T1000 (cell line): ENCODE results near the gene LNX2.

ENCODE experiments used
- DNase-seq: peaks from one replicate; lab custom pipeline; 2025; ENCODE audit warnings: mixed read lengths; lab: John Stamatoyannopoulos, UW

Gene LNX2

DNA sequence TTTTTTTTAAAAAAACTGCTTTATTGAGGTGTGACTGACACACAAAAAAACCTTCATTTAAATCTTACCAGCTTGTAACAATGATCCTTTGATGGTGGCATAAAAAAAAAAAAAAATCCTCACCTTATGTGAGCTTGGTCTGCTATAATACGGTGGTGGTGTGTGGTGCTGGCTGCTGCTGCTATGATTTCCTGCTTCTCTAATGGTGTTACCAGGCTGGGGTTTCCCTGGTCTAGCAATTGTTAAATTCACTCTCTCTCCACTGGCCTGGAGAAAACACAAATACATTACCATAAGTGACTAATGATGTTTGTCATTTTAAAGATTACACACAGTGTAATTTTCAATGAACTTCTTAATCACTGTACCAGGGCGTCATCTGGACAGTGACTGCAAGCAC, 60.6 kb downstream of the LNX2 start:
- no peak for DNase-seq

DNA sequence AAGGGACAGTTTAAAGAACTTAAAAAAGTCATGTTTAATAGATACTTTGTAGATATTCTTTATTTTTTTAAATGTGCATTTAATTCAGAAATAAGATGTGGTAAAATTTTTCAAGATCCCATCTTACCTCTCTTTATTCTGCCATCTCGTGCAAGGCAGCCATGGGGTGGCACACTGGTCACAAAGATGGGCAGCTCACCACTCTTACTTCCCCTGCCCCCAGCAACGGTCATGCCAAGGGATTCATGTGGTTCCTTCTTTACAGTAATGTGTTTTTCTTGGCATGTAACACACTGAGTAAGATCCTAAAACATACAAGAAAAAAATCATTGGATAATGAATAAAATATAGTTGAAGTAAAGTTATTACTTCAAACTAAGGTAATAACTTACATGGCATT, 64.2 kb downstream of the LNX2 start:
- DNase-seq, result no peak

DNA sequence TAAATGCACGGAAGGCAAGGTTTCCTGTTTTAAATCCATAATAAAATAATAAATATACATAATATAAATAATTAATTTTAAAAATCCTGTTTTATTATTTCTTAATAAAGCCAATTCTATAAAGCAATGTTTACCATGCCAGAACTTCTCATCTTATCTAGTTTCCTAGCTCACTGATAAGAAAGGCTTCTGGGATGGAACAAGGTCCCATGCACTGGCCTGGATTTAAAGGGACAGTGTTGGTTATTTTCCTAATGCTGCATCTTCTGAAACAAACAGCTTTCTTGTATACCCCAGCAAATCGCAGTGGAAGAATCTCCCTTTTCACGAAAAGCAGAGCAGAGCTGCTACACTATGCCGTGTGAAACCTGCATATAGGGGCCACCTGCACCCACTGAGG, 68.8 kb downstream of the LNX2 start:
- no peak for DNase-seq

DNA sequence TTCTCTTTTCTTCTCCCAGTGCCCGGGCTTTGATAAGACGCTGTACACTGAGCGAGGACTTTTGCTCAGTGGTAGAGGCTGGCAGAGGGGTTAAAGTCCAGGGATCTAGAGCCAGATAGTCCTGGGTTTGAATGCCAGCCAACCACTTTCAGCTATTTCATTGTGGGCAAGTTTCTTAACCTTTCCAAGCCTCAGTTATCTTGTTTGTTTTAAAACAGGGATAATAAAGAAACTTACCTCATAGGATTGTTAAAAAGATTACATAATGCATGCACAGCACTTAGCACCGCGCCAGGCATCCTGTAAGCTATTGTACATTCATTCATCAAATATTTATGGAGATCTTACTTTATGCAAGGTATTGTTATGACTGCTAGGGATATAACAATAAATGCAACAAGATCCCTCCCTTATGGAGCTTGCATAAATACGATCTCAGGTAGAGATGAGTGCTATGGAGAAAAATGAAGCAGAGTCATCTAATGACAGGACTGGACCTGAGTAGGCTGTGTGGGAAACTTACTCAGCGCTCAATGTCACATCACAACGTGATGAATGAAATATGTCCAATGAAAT, 70.8 kb downstream of the LNX2 start:
- DNase-seq, result no peak

DNA sequence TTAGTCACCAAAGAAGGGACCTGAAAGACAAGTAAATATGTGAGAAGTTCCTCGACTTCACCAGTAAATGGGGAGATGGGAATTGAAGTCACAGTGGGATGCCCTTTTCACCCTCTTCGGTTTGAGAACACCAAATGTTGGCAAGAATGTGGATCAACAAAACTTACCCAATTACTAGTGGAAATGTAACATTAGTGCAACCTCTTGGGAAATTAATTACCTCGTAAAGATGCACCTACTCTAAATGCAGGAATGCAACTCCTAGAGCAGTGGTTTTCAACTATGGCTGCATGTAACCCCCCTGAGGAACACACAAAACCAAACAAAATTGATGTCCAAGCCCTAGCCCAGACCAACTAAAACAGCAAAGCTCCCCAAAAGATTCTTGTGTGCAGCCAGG, 78.1 kb downstream of the LNX2 start:
- DNase-seq, result no peak

DNA sequence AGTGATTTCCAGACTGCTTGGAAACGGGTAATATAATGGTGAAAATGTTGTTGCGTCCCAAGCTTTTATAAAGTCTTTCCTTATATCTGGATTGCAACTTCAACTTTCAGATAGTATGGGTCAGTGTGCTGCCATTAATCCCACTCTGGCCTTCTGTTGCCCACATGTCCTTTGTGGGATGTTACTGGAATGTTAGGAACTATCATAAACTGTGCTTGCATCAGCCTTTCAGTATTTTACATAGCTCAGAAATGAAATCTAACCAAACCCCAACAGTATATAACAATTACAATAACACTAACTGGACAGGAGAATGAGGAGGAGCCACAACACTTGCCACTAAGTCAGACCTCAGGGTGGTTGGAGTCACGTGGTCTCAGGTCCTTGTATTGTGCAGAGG, 78.9 kb downstream of the LNX2 start:
- no peak for DNase-seq

DNA sequence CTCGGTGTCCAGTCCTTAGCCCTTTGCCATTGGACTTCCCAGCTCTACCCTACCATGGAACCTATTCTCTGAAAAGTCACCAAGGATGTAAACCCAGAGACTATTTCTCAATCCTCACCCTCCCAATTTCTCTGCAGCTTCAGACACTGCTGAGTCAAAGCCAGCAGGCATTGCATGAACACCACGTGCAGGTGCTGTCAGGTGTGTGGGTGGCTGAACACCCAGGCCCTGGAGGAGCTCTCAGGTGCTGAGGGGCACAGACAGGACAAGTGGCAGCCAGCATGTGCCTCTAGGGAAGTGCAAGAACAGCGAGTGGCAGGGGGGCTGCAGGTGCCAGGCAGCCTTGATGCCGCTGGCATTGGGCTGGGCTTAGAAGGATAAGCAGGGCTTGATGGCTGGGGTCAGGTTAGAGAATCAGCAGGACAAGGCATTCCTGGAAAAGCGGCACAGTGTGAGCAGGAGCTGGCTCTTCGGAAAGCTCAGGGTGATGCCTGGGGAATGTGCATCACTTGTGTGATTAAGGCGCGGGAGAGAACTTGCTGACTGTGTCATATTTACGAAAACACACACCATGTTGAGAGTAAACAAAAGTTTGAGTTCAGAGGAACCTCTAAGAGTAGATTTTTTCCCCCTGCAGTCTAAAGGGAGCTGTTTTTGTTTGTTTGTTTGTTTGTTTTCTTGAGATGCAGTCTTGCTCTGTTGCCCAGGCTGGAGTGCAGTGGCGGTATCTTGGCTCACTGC, 83.8 kb downstream of the LNX2 start:
- DNase-seq, result no peak

DNA sequence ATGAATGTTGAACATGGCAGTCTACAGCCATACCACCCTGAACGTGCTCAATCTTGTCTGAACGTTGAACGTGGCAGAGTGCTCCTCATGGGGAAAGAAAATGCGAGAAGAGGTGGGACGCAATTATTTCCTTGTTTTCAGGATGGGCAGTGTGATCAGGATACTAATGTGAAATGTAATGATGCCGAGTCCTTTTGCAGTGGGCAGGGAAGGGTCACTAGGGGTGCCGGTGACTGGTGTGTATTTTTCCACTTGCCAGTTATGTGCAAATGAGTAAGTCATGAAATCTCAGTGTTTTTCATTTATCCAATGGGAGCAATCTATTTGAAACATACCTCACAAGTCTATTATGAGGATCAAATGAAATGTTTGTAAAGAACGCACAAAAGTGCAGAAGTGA, 84.8 kb downstream of the LNX2 start:
- DNase-seq, result no peak

DNA sequence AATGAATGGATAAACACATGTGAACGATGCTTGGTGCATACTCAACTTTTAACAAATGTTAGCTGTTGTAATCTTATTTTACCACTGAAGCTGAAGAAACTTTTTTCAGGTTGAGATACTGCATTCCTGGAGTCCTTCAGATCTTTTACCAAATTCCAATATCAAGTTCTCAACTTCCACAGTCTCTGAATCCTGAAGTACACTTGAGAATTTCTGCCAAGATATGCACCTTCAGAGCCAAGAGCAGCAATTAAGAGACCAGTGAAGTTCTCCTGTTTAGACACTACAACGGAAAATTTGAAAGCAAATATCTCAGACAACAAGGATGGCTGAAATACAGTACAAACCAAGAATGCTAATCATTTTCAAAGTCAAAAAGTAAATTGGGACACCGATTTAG, 85.3 kb downstream of the LNX2 start:
- no peak for DNase-seq

DNA sequence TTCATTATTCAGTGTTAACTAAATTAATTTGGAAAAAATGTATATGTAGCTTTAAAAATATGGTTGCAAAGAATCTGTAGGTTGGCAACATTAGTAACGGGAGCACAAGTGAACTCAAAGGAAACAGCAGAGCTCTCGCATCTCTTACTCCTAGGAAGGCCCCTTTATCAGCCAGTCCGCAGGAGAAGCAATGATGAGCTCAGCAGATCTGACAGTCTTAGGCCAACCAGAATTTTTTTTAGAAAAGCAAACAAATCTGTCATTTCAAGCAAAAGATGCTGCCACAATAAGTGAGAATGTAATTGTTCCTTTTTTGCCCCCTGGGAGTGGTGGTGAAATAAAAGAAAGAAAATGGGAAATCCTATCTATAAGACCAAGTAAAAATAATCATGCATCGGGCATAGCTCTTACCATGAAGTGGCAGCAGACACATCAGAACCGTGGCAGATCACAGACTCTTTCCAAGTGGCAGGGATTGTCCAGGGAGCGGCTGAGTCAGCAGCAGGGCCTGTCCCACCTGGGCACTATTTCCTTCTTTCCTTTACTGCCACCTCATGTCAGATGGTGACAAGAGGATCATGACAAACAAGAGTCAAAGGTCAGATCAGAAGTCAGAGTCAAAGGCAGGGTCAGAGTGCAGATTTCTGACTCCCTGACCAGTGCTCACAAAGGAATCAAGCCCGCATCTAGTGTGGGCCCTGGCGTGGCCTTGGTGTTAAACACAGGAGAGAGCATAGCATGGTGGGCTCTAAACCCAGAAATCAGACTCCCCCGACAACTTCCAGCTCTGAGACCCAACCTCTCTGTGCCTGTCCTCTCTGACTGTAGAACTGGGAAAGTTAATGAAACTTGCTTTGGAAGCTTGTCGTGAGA, 86.0 kb downstream of the LNX2 start:
- no peak for DNase-seq

DNA sequence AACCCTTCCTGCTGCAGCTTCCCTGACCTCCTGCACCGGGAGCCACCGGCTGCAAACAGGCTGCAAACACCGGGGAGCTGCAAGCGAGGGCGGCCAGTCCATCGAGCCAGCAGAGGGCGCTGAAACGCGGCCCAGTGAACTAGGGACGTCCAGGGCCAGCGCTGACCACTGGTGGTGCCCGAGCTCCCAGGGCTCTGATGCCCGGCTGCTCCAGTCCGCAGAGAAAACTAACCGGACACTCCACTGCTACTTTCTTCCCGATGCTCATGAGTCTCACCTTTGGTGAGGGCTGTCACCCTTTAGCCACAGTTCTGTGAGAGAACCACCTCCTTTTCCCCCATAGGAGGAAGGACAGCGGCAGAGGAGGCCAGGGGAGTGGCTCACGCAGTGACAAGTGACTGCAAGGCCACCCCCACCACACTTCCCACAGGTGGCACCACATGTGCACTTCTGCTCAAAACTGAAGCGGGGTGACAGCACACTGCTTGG, 87.1 kb downstream of the LNX2 start:
- no peak for DNase-seq

DNA sequence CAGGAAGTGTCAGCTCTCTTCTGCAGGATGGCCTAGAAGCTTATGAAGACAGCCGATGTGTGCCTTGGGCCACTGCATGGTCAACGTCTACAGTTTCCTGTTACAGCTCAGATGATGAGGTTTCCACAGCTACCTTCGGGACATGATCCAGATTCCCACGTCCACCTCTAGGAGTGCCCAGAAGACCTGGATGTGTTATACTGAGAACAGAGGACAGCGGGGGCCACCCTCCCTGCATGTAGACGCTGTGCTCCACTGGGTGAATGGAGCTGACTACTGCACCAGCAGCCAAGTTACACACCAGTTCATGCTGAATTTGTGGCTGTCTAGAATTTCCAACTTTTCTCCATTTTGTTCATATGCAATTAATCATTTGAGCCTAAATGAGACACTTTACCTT, 91.4 kb downstream of the LNX2 start:
- no peak for DNase-seq

DNA sequence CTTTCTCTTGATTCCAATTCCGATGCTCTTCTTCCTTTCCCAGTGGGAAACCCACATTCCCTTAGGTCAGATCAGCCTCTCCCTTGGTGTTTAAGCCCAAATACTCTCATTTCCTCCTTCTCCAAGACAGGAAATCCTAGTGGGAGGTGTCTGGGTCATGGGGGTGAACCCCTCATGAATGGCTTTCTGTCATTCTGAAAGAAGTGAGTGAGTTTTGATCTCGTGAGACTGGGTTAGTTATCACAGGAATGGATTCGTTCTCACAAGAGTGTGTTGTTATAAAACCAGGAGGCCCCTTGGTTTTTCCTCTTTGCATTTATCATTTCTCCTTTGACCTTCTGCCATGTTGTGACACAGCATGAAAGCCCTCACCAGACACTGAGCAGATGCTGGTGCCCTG, 93.8 kb downstream of the LNX2 start:
- DNase-seq, result no peak

DNA sequence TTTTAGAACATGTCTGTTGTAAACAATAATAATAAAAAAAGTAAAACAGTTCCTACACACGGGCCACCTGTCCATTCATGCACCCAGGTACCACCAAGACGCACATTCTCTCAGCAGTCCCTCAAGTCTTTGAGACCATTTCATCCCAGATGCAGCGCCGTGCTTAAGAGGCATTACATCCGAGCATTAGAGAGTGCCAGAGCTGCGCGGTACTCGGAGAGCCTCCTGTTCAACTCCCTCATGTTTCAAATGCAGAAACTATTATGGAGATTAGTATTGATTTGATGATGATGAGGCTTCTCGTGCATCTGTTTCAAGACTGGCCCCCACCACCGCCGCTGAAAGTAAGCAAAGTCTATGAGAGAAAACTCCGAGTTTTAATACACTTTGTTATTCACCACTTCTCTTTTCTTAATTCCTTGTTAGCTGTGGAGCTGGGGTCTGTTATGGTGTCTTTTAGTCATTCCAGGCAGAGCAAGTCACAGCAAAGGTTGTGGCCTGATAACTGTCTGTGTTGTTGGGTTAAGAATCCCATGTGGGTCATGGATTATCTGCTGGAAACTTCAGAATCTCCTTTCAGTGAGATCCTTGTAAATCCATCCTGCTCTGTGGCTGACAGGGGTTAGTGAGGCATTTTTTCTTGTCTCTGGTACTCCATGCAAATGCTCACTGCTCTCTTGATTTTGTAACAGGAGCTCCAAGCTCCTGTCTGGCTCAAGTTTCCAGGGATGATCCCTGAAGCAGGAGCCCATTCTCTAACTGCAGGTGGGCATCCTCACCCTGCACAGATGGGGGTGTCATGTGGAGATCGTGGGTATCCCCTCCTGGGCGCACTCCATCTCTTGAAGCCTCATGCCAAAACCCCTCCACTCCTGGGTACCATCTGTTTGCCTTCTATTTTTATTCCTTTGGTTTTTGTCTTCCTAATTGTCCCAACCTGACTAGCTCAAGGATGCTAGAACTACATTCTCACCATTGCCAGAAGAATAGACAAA, 95.1 kb downstream of the LNX2 start:
- DNase-seq, result no peak

DNA sequence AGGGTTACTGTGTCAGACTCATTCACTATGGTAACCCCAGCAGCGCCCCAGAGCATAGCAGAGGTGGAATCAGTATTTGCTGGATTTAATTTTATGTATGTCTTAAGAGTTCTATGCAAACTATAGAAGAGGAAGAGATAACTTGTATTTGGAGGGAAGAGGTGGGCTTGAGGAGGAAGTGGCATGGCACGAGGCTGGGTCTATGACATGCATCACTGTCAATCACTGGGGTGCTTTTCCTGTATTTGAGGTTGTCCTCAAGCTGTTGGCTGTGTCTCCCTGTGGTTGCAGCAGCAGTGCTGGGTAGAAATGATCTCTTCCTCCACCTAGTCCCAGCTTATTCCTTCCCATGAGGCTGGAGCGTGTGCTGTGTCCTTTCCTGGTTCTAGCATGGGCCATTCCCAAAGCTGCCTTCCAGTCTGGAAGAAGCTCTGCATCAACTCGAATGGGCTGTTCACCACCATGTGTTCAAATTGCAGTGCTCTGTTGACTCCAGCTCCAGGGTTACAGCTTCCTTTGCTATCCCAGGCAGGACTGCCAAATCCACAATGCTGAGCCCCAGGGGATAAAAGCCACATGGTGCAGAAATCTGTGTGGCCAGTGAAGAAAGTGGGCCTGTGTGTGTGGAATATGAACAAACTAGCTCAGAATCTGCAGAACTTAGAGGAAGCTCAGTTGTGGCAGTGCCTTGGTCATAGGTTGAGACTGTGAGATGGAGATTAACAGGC, 96.8 kb downstream of the LNX2 start:
- DNase-seq, result no peak

DNA sequence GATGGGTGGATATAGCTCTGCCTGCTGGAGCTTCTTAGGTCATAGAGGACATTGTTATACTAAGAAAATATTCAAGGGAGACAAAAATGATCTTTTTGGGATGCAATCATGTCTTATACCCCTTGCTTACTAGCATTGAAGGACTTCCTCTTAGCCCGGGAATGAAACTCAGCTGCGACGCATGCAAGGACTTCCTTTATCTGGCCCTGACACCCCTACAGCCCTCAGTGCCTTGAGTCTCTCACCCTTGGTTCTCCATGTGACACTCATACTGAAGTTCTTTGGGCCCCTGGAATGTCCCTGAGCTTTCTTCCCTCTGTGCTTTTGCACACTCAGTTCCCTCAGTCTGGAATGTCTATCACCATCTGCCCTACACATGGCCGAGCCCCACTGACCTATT, 97.5 kb downstream of the LNX2 start:
- no peak for DNase-seq

DNA sequence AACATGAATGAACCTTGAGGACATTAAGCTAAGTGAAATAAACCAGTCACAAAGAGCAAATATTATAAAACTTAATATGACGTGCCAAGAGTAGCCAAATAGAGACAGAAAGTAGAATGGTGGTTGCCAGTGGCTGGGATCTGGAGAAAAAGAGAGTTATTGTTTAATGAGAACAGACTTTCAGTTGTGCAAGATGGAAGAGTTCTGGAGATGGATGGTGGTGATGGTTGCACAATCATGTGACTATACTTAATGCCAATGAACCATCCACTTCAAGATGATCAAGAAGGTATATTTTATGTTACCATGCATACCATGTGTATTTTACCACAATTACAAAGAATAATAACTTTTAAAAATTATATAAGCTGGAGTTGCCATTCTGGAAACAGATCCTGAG, 104.2 kb downstream of the LNX2 start:
- no peak for DNase-seq

DNA sequence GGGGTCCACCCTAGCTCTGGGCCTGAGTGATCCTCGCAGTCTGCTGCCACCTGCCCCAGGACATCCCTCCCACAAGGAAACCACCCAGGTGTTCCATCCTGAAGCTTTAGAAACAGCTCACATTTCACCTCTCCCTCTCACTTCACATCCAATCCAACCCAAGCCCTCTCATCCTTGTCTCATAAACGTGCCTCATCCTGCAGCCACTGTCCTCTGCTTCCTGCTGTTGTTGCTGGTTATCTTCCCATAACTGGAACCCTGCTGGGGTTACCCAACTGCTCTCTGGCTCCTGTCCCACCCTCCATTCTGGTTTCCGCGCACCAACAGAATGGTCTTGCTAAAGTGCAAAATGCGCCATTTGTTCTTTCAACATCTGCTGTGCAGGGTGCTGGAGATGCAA, 110.2 kb downstream of the LNX2 start:
- DNase-seq, result no peak

DNA sequence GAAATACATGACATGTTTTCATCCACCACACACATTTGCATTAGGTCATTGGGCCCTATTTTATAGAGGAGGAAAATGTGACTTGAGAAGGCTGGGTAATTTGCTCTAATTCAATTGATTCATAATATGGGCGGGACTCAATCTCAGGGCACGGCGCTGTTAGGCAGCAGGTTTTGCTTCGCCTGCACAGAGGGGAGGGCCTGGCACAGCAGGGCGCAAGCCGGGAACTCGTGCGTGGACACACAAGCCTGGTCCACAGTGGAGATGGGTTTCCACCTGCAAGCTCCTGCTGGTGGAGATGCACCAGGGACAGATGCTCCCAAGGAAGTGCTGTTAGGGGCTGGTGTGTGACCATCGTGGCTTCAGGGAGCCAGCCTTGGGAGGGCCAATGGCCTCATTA, 111.5 kb downstream of the LNX2 start:
- no peak for DNase-seq

DNA sequence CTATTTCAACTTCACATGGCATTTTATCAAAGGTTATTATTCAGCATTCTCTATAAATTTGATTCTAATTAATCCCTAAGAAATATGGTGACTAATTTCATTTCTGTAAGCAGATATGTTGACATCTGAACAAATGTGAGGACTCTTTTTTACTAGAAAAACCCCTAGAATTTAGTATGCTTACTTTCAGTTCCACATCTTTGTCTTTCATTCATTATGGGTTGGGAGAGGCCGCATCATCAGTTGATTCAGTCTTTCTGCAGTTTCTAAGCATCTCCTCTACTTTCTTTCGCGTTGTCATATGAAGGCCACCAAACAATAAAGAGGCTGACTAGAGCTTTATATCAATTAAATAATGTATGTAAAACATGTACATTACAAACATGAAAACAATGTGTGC, 114.5 kb downstream of the LNX2 start:
- no peak for DNase-seq

DNA sequence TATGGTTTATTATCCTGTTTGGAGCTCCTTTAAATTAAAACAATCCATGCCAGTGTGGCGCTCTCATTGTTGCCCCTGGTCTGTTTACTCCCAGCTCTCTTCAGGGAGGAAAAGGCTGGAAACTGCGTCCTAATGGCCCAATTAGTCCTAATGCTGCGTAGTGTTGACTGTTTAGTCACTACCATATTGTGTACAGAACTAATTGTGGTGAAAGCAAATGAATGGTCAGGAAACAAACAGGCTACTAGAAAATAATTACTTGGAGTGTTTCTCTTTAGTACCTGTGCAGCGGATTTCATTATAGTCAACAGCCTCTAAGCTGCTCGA, 115.5 kb downstream of the LNX2 start:
- DNase-seq, result no peak
